GM21576 (cell line): ENCODE data around the gene PHAF1.
"Not testable (repeated sequence)": the region's sequence is repeated elsewhere in the genome, so short reads cannot be mapped to it uniquely, and the experiment has no call there.

Experiments used
- ATAC-seq: cut with Tn5 transposase; IDR thresholded peaks from one replicate; pipeline ENCODE4 v1.9.1; 2021; ENCODE audit warnings: mild to moderate bottlenecking, moderate library complexity; ENCODE audit not compliant: unreplicated experiment

Gene PHAF1

GRCh38 chr16:67104061-67104460 is 5.7 kb upstream of the PHAF1 start:
- no peak for ATAC-seq

- no peak for ATAC-seq
Measured at GRCh38 chr16:67104845-67105244, 4.9 kb upstream of the PHAF1 start.

GRCh38 chr16:67105246-67105645 is 4.5 kb upstream of the PHAF1 start:
- ATAC-seq = no peak

- ATAC-seq = no peak
Measured at GRCh38 chr16:67105881-67106280, 3.9 kb upstream of the PHAF1 start.

- ATAC-seq = no peak
Measured at GRCh38 chr16:67108489-67108888, 1.3 kb upstream of the PHAF1 start.

- no peak for ATAC-seq
Measured at GRCh38 chr16:67108931-67109406, 772 bp upstream of the PHAF1 start.

- ATAC-seq = no peak
Measured at GRCh38 chr16:67111951-67112444, 2.3 kb downstream of the PHAF1 start.

GRCh38 chr16:67112591-67113399 is 3.1 kb downstream of the PHAF1 start:
- no peak for ATAC-seq

- no peak for ATAC-seq
Measured at GRCh38 chr16:67114793-67115192, 5.1 kb downstream of the PHAF1 start.

- no peak for ATAC-seq
Measured at GRCh38 chr16:67115639-67116038, 5.9 kb downstream of the PHAF1 start.

- ATAC-seq = no peak
Measured at GRCh38 chr16:67116388-67117311, 6.9 kb downstream of the PHAF1 start.

- ATAC-seq = no peak
Measured at GRCh38 chr16:67117716-67118115, 8.0 kb downstream of the PHAF1 start.

- no peak for ATAC-seq
Measured at GRCh38 chr16:67120025-67120424, 10.3 kb downstream of the PHAF1 start.

- ATAC-seq = not testable (repeated sequence)
Measured at GRCh38 chr16:67122799-67123198, 13.1 kb downstream of the PHAF1 start.

- no peak for ATAC-seq
Measured at GRCh38 chr16:67128417-67128816, 18.7 kb downstream of the PHAF1 start.

GRCh38 chr16:67128887-67129286 is 19.1 kb downstream of the PHAF1 start:
- no peak for ATAC-seq

- no peak for ATAC-seq
Measured at GRCh38 chr16:67129422-67129821, 19.7 kb downstream of the PHAF1 start.

- ATAC-seq = no peak
Measured at GRCh38 chr16:67137605-67138004, 27.9 kb downstream of the PHAF1 start.

- ATAC-seq = no peak
Measured at GRCh38 chr16:67141391-67141790, 31.6 kb downstream of the PHAF1 start.

GRCh38 chr16:67142342-67142741 is 32.6 kb downstream of the PHAF1 start:
- no peak for ATAC-seq

- ATAC-seq = no peak
Measured at GRCh38 chr16:67144943-67145342, 35.2 kb downstream of the PHAF1 start.

- no peak for ATAC-seq
Measured at GRCh38 chr16:67145746-67146145, 36.0 kb downstream of the PHAF1 start.
